ENCODE measurements around the gene ZFAND5. TPM values are rescaled to one million over a fixed set of nuclear protein-coding genes. Genes with fewer than 3 reads are reported as not detected.

The ZFAND5 gene
- 100 to 1,000 TPM in 2 of 3 donors, 10 to 100 TPM in 1; 61.1 to 269 (median 205) TPM for polyA plus RNA-seq

- 0 to 1% (median 0%) methylated on average over 87 to 110 of the region's 110 CpGs for WGBS, 3 donors
- H3K27ac ChIP-seq (ENCODE audit: low read depth, low read length) = peak within 1 kb of the TSS; percentile 98
These were observed at the start of gene ZFAND5 for GRCh38 chr9:72364679-72365524. Gene ZFAND5 (minus strand): TSS chr9:72365208. CDS start chr9:72360778, 4,430 bp downstream.

DNA sequence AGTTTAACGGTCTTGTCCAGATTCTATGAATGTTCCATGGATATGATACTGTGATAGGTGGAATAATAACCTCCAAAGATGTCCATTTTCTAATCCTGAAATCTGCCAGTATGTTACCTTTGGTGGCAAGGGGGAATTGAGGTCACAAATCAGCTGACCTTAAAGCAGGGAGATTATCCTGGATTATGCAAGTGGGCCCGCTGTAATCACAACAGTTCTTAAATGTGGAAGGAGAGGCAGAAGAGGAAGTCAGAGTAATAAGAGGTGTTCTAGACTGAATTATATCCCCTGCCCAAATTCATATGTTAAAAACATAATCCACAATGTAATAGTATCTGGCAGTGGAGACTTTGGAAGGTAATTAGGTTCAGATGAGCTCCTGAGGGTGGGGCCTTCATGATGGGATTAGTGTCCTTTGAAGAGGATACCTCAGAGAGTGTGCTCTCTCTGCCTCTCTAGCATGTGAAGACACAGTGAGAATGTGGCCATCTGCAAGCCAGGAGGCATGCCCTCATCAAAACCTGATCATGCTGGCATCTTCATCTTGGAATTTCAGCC is 47.6 kb upstream of the ZFAND5 start:
- no peak overlapping the region for H3K27ac ChIP-seq (ENCODE audit: low read depth, low read length)
- WGBS, 3 donors = 78 to 97% (median 87%) methylated on average over 2 of the region's 2 CpGs

DNA sequence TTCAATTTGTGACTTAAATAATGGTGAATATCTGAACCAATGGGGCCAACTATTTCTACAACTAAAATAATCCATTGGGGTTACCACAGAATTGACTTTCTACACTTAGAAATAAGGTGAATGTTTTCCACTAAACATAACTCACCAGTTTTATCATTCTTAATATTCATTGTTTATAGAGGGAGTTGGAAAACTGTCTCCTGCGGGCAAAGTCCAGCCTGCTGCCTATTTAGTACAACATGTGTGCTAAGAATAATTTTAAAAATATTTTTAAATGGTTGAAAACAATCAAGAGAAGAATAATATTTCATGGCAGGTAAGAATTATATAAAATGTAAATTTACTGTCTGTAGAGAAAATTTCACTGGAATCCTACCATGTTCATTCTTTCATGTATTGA is 45.2 kb upstream of the ZFAND5 start:
- no peak overlapping the region for H3K27ac ChIP-seq (ENCODE audit: low read depth, low read length)
- WGBS, 3 donors = 64 to 95% (median 94%) methylated on average over 1 of the region's 1 CpG

DNA sequence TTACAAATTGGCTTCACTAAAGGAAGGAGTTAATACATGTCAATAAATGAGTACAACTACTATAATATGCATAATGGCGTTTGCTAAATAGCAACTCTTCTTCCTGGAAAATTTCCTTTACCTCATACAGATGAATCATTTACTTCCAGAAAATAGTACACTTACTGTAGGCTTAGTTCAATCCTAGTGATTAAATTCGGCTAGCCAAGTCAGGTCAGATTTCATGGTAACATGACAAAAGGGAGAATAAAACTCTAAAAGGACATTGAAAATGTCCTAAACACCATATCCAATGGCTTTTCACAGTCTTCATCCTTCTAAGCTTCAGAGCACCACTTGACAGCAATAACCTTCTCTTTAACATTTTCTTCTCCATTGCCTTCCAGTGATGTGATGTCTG is 42.1 kb upstream of the ZFAND5 start:
- H3K27ac ChIP-seq (ENCODE audit: low read depth, low read length) = no peak overlapping the region
- 33 to 64% (median 64%) methylated on average over 2 of the region's 2 CpGs for WGBS, 3 donors

- WGBS, 3 donors = 79 to 93% (median 86%) methylated on average over 2 of the region's 2 CpGs
- no peak overlapping the region for H3K27ac ChIP-seq (ENCODE audit: low read depth, low read length)
These were observed 37.7 kb upstream of the ZFAND5 start for GRCh38 chr9:72402744-72403143.

DNA sequence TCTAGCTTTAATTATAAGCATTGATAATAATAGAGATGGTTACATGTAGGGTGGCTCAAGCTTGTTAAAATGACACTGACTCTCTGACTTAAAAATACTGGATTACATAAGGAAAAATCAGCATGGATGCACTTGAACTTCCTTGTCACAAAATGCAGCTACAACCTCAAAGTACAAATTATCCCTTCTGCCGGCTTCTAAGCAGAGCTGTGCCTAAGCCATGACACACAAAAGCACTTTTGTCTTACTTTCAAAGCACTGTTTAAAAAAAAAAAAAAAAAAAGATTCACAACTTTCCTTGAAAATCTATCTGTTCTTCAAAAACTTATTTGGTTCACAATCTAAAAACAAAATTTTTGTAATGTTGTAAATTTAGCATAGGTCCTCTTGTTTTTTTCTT is 36.4 kb upstream of the ZFAND5 start:
- H3K27ac ChIP-seq (ENCODE audit: low read depth, low read length) = no peak overlapping the region
- 75 to 98% (median 91%) methylated on average over 1 of the region's 1 CpG for WGBS, 3 donors

DNA sequence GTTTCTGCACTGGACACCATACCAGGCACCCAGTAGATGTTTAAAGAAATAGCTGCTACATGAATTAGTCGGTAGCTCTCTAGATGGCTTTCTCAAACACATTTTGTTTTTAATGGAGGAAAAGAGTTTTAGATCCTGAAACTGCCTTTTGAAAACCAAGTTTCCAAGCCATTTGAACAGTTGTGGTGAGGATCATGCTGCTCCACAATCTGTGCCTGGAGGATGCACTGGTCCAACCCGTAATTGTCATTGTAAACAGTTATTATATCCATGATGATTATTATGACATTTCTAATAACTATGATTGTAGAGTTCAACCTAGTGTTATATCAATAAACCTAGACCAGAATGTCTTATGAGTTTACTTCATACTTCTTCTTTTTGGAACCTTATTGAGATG is 35.9 kb upstream of the ZFAND5 start:
- no peak overlapping the region for H3K27ac ChIP-seq (ENCODE audit: low read depth, low read length)
- WGBS, 3 donors = 94 to 97% (median 94%) methylated on average over 2 of the region's 2 CpGs

DNA sequence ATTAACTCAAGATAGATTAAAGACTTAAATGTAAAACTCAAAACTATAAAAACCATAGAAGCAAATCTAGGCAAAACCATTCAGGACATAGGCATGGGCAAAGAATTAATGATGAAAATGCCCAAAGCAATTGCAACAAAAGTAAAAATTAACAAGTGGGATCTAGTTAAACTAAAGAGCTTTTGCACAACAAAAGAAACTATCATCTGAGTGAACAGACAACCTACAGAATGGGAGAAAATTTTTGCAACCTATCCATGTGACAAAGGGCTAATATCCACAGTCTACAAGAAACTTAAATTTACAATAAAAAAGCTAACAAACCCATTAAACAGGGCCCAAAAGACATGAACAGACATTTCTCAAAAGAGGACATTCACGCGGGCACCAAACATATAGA is 34.4 kb upstream of the ZFAND5 start:
- WGBS, 3 donors = 93 to 96% (median 95%) methylated on average over 2 of the region's 2 CpGs
- no peak overlapping the region for H3K27ac ChIP-seq (ENCODE audit: low read depth, low read length)

DNA sequence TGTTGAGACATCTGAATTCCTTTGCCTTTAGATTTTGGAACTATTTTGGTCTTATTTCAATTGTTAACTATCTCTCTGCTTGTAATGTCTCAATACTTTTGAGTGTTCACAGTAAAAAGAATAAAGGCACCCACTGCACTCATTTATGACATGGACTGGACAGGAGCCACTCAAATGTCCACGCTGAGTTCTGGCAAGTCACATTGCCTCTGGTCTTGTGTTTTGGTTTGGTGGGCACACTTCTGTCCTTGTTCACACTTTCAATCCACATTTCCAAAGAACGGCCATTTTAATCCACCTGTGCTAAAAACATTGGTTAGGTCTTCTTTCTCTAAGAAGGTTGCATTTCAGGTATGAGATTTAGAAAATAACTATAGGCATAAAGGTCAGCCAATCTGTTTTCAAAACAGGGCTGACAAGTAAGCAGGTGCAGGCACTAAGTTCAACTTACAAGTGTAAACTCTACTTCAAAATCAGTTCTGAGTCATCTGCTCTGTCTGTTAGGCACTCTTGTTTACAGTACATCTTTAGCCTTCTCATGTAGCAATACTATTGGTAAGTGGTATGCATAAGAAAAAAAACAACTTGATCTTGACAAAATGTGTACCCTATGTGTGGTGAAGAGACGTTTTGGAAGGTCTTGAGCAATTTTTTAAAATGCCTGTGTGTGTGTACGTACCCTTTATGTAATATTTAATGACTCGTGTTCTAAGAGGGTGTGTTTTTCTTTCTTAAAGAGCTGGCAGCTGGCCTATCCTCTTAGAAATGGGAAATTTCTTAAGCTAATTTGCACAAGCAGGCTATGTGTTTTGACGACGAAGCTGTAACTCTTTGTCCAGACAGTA is 31.5 kb upstream of the ZFAND5 start:
- WGBS, 3 donors = 32 to 36% (median 35%) methylated on average over 7 of the region's 7 CpGs
- H3K27ac ChIP-seq (ENCODE audit: low read depth, low read length) = no peak overlapping the region

DNA sequence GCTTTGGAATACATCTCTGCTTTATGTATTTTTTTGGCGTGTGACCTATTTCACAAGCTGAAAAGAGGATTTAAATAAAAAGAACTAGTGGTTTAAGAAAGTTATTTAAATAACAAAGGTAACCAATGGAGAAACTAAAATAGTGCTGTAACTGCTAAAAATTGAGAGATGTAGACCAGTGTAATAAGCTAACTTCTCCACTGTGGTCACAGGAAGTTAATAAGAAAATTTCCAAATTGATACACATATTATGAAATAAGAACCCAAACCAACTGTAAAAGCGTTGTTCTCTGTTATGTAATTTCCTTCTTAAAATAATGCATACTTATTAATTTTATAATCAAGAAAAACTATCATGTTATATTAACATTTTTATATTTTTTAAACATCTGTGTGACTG is 29.1 kb upstream of the ZFAND5 start:
- H3K27ac ChIP-seq (ENCODE audit: low read depth, low read length) = no peak overlapping the region
- WGBS, 3 donors = 46 to 83% (median 54%) methylated on average over 2 of the region's 2 CpGs

DNA sequence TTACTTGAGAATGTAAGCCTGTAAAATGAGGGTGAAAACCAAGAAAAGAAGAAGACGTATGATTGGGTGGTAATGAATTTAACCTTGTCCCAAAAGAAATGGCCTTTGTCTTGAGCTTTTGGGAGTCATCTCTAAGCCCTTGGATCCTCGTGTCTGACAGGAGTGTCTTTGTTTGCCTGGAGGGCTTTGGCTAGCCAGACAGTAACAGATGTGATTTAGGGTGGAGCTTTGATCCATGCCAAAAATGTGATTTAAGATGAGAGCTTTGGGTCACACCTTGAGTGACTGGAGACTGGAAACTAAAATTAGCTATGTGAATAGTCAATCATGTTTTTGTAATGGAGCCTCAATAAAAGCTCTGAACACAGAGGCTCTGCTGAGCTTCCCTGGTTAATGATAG is 25.9 kb upstream of the ZFAND5 start:
- no peak overlapping the region for H3K27ac ChIP-seq (ENCODE audit: low read depth, low read length)
- WGBS, 3 donors = 88 to 91% (median 91%) methylated on average over 2 of the region's 2 CpGs

DNA sequence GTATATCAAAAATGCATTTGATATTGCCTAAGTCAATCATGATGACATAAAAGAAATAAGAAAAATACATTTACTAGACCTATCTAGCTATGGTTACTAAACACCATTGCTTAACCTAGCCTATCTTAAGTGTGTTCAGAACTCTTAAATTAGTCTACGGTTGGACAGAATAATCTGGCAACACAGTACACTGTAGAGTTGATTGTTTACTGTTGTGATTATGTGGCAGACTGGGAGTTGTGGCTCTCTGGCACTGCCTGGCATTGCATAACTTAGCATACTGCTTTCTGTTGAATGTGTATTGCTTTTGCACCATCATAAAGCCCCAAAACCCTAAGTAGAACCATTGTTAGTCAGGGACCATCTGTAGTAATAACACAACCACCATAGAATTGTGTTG is 21.2 kb upstream of the ZFAND5 start:
- H3K27ac ChIP-seq (ENCODE audit: low read depth, low read length) = no peak overlapping the region
- 70 to 89% (median 88%) methylated on average over 1 of the region's 1 CpG for WGBS, 3 donors

- H3K27ac ChIP-seq (ENCODE audit: low read depth, low read length) = no peak overlapping the region
- 57 to 74% (median 65%) methylated on average over 5 of the region's 5 CpGs for WGBS, 3 donors
These were observed 19.9 kb upstream of the ZFAND5 start for GRCh38 chr9:72384710-72385485.

GRCh38 chr9:72383978-72384709 is 19.1 kb upstream of the ZFAND5 start:
- WGBS, 3 donors = 73 to 79% (median 74%) methylated on average over 7 of the region's 7 CpGs
- no peak overlapping the region for H3K27ac ChIP-seq (ENCODE audit: low read depth, low read length)

DNA sequence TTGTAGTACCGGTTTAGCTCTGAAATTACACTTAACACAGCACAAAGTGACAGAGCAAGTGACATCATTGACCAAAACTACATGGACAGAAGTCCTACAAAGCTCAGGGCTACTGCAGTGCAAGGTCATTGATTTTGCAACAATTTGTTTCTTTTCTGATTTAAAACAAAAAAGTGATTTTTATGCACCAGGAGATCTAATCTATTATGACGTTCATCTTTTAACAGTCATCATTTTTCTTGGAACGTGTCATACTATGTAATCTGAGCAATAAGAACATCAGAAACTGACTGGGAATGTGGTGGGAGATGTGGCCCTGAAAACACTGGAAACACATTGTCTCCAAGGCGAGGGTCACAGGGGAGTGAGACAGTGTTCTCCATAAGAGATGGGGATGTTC is 17.4 kb upstream of the ZFAND5 start:
- 70 to 88% (median 86%) methylated on average over 4 of the region's 4 CpGs for WGBS, 3 donors
- no peak overlapping the region for H3K27ac ChIP-seq (ENCODE audit: low read depth, low read length)

- no peak overlapping the region for H3K27ac ChIP-seq (ENCODE audit: low read depth, low read length)
- 80 to 89% (median 85%) methylated on average over 4 of the region's 4 CpGs for WGBS, 3 donors
These were observed 12.0 kb upstream of the ZFAND5 start for GRCh38 chr9:72377041-72377440.

GRCh38 chr9:72371151-72371550 is 6.1 kb upstream of the ZFAND5 start:
- H3K27ac ChIP-seq (ENCODE audit: low read depth, low read length) = no peak overlapping the region
